ENCODE data around the gene PBXIP1. TPM values are rescaled to one million over a fixed set of nuclear protein-coding genes. Genes with fewer than 3 reads are reported as not detected.
"Not testable (repeated sequence)": the region's sequence is repeated elsewhere in the genome, so short reads cannot be mapped to it uniquely, and the experiment has no call there.

The PBXIP1 gene
- total RNA-seq, 6 experiments from 2014 or later = 26.4 to 42.5 (median 28.1) TPM

GRCh38 chr1:154990276-154990675, 34.4 kb upstream of the PBXIP1 start:
- Mint-ChIP-seq H3K27me3 (ENCODE audit: insufficient read depth) (peaks cover 4% of the 10 kb centered on the region), H3K4me3 (no peak overlapping the region), H3K27ac (no peak overlapping the region), H3K36me3 (ENCODE audit: low read depth) (no peaks in the 10 kb centered on the region), H3K9me3 (no peaks in the 10 kb centered on the region), H3K4me1 (ENCODE audit: low read depth) (peaks cover 12% of the 10 kb centered on the region)
- TF ChIP-seq CTCF (IDR thresholded peaks at IDR 0.05) = no peak
- DNase-seq = no peak

- H3K36me3 Mint-ChIP-seq (ENCODE audit: low read depth) = no peaks in the 10 kb centered on the region
- no peak for DNase-seq
- peaks cover 2% of the 10 kb centered on the region; the same call in 1 of the 2 replicates for H3K27me3 Mint-ChIP-seq (ENCODE audit: insufficient read depth)
- peaks cover 7% of the 10 kb centered on the region for H3K4me1 Mint-ChIP-seq (ENCODE audit: low read depth)
- H3K27ac Mint-ChIP-seq = no peak overlapping the region
- no peak overlapping the region for H3K4me3 Mint-ChIP-seq
- no peak for TF ChIP-seq CTCF (IDR thresholded peaks at IDR 0.05)
- H3K9me3 Mint-ChIP-seq = no peaks in the 10 kb centered on the region
Measured at GRCh38 chr1:154989195-154989860, 33.4 kb upstream of the PBXIP1 start.

- Mint-ChIP-seq H3K36me3 (ENCODE audit: low read depth) (no peaks in the 10 kb centered on the region), H3K27ac (no peak overlapping the region), H3K27me3 (ENCODE audit: insufficient read depth) (peaks cover 2% of the 10 kb centered on the region; the same call in 1 of the 2 replicates), H3K9me3 (no peaks in the 10 kb centered on the region), H3K4me3 (no peak overlapping the region), H3K4me1 (ENCODE audit: low read depth) (peaks cover 6% of the 10 kb centered on the region)
- TF ChIP-seq CTCF (IDR thresholded peaks at IDR 0.05) = peak; percentile 30; the same call in 1 of the 2 replicates
- no peak for DNase-seq
Measured at GRCh38 chr1:154988058-154988954, 32.4 kb upstream of the PBXIP1 start.

GRCh38 chr1:154987326-154987725, 31.4 kb upstream of the PBXIP1 start:
- Mint-ChIP-seq H3K4me3 (no peak overlapping the region), H3K36me3 (ENCODE audit: low read depth) (no peaks in the 10 kb centered on the region), H3K27ac (no peak overlapping the region), H3K4me1 (ENCODE audit: low read depth) (peaks cover 6% of the 10 kb centered on the region), H3K27me3 (ENCODE audit: insufficient read depth) (no peaks in the 10 kb centered on the region), H3K9me3 (no peaks in the 10 kb centered on the region)
- TF ChIP-seq CTCF (IDR thresholded peaks at IDR 0.05) = no peak
- no peak for DNase-seq

GRCh38 chr1:154986736-154987135, 30.8 kb upstream of the PBXIP1 start:
- not testable (repeated sequence) for H3K27me3 Mint-ChIP-seq (ENCODE audit: insufficient read depth); H3K4me1 Mint-ChIP-seq (ENCODE audit: low read depth); H3K36me3 Mint-ChIP-seq (ENCODE audit: low read depth); H3K4me3 Mint-ChIP-seq; DNase-seq; H3K9me3 Mint-ChIP-seq; H3K27ac Mint-ChIP-seq
